Adrenal gland (tissue), 12 donors: Measurements from ENCODE around the gene PDGFD. TPM values are rescaled to one million over a fixed set of nuclear protein-coding genes. Genes with fewer than 3 reads are reported as not detected.

Experiments used
- DNase-seq, 7 donors: peaks; one replicate each; pipeline ENCODE4 v3.0.0-alpha.2; 2019 to 2020
- H3K27ac ChIP-seq, 5 donors: fragments of 200-600 bp; sonication (generic) in 4 of 5; 1 replicate in 3 of 5; 2 replicates in 2 of 5; pipeline versions ENCODE4 v1.5.1 to v1.8.0; 2016 to 2020; ENCODE audit warnings: mild to moderate bottlenecking in 1 of 5
- H3K27me3 ChIP-seq: fragments of 200-600 bp; 2 replicates; pipeline ENCODE4 v1.8.0; 2021
- H3K36me3 ChIP-seq, 2 donors: fragments of 200-600 bp; replicated peaks in 1 of 2; 1 replicate in 1 of 2; 2 replicates in 1 of 2; pipeline versions ENCODE4 v1.5.1 to v1.8.0; 2018 to 2022
- H3K4me1 ChIP-seq, 2 donors: fragments of 200-600 bp; replicated peaks in 1 of 2; 1 replicate in 1 of 2; 2 replicates in 1 of 2; pipeline versions ENCODE4 v1.5.1 to v1.8.0; 2018 to 2021
- H3K4me3 ChIP-seq, 4 donors: fragments of 200-600 bp; sonication (generic) in 3 of 4; one replicate each; pipeline ENCODE4 v1.5.1; 2016 to 2018
- H3K9me3 ChIP-seq, 3 donors: fragments of 200-600 bp; sonication (generic) in 1 of 3; replicated peaks in 1 of 3; 1 replicate in 2 of 3; 2 replicates in 1 of 3; pipeline versions ENCODE4 v1.5.1 to v1.8.0; 2016 to 2021
- CTCF ChIP-seq, 6 experiments: fragments of 450-650 bp in 4 of 6; fragments of 200-600 bp in 2 of 6; sonication (generic) in 1 of 6; IDR thresholded peaks; 1 replicate in 5 of 6; 2 replicates in 1 of 6; pipeline versions ENCODE4 v1.5.1 to v1.8.0; 2016 to 2021; ENCODE audit warnings: antibody characterized with exemption in 6 of 6, mild to moderate bottlenecking in 2 of 6, moderate library complexity in 1 of 6
- POLR2A ChIP-seq, 2 donors: fragments of 450-650 bp; IDR thresholded peaks; one replicate each; pipeline ENCODE4 v1.6.1; 2017; ENCODE audit warnings: antibody characterized with exemption in 2 of 2, mild to moderate bottlenecking in 2 of 2, moderate library complexity in 1 of 2
- WGBS, 4 donors: extraction: QIAGEN DNeasy Blood & Tissue Kit in 2 of 4; methylation state at CpG; one replicate each; pipeline versions ENCODE4 v1.1.5 to v1.1.7; 2013 to 2017; 5-methylcytosine and 5-hydroxymethylcytosine counted together
- intact Hi-C, 2 donors: fragments of 100-400 bp; cut with DNase I; formaldehyde crosslinking; loops; one replicate each; pipeline versions ENCODE4 v1.14.1 to v1.15.0; 2022 to 2023
- polyA plus RNA-seq, 3 donors: library from polyadenylated mRNA; stranded (reverse); fragments of 200-250 nt in 2 of 3; fragments of 350-450 nt in 1 of 3; fragmentation: Illumina TruSeq in 1 of 3; extraction: RNeasy Lipid Tissue Mini Kit (QIAGEN cat#74804) in 1 of 3; gene quantifications; one replicate each; pipeline ENCODE4 v1.2.3, GENCODE V29; 2013 to 2014
- total RNA-seq, 9 donors: library from RNA; depleted of rRNA in 4 of 9; stranded (reverse); fragments of >200 nt in 4 of 9; fragments of 120-200 nt in 1 of 9; fragmentation: NEBNext Ultra II Directional in 1 of 9; extraction: Animal tissue kit (Norgen Biotek cat#: 25700) in 1 of 9; gene quantifications; one replicate each; pipeline versions ENCODE4 v1.1.0 to v1.2.4, GENCODE V29; 2013 to 2023
- donor health status: healthy with polysubstance abuse.
- donor health status: Bipolar disorder and iron deficiency.
- donor health status: DM: yes; HTN: yes; CAD: no.
- donor health status: DM: no; HTN: no; CAD: no.
- donor health status: DM: no; HTN: no; CAD: no.
- donor health status: DM: yes; HTN: yes; CAD: no.

PDGFD gene
- total and polyA plus RNA-seq, 12 donors, result 42.7 to 297 (median 199) TPM

GRCh38 chr11:103985041-103985440 lies 178.9 kb downstream of the PDGFD start:
- Histone ChIP-seq H3K4me3 (no peak overlapping the region), H3K36me3 (no peaks in the 10 kb centered on the region), H3K4me1 (peaks cover 0 to 5% of the 10 kb centered on the region in 2 donors), H3K9me3 (no peaks in the 10 kb centered on the region), H3K27me3 (no peaks in the 10 kb centered on the region), H3K27ac (no peak overlapping the region)
- no peak for DNase-seq
- TF ChIP-seq POLR2A (IDR thresholded peaks at IDR 0.05) (no peak), CTCF (IDR thresholded peaks at IDR 0.05) (no peak)
- intact Hi-C loops, result no loop called here
- WGBS, 4 donors, result 89 to 98% (median 97%) methylated on average over 1 of the region's 1 CpG

- WGBS, 4 donors, result 41 to 68% (median 53%) methylated on average over 1 of the region's 1 CpG
- peaks cover 0 to 8% of the 10 kb centered on the region in 2 donors for H3K4me1 ChIP-seq
- H3K27ac ChIP-seq, result no peak overlapping the region
- no peaks in the 10 kb centered on the region for H3K9me3 ChIP-seq
- H3K36me3 ChIP-seq, result no peaks in the 10 kb centered on the region
- TF ChIP-seq POLR2A (IDR thresholded peaks at IDR 0.05) (no peak), CTCF (IDR thresholded peaks at IDR 0.05) (no peak)
- no peak for DNase-seq
- H3K4me3 ChIP-seq, result no peak overlapping the region
- no peaks in the 10 kb centered on the region for H3K27me3 ChIP-seq
- intact Hi-C loops, result no loop called here
Measured at GRCh38 chr11:103980108-103980507, 183.8 kb downstream of the PDGFD start.

- Histone ChIP-seq H3K9me3 (no peaks in the 10 kb centered on the region), H3K36me3 (no peaks in the 10 kb centered on the region), H3K27me3 (no peaks in the 10 kb centered on the region), H3K27ac (no peak overlapping the region), H3K4me1 (peaks cover 0 to 8% of the 10 kb centered on the region in 2 donors), H3K4me3 (no peak overlapping the region)
- intact Hi-C loops, result no loop called here
- 67 to 80% (median 72%) methylated on average over 5 of the region's 5 CpGs for WGBS, 4 donors
- TF ChIP-seq POLR2A (IDR thresholded peaks at IDR 0.05), result no peak
- DNase-seq, result no peak
Measured at GRCh38 chr11:103978616-103979595, 185.0 kb downstream of the PDGFD start.

- Histone ChIP-seq H3K27me3 (no peaks in the 10 kb centered on the region), H3K27ac (no peak overlapping the region), H3K4me1 (no peaks in the 10 kb centered on the region), H3K9me3 (no peaks in the 10 kb centered on the region), H3K4me3 (no peak overlapping the region), H3K36me3 (no peaks in the 10 kb centered on the region)
- WGBS, 4 donors, result 92 to 99% (median 96%) methylated on average over 4 of the region's 4 CpGs
- intact Hi-C loops, result no loop called here
- TF ChIP-seq POLR2A (IDR thresholded peaks at IDR 0.05), result no peak
- no peak for TF ChIP-seq CTCF (IDR thresholded peaks at IDR 0.05)
- DNase-seq, result no peak
Measured at GRCh38 chr11:103972013-103972412, 191.9 kb downstream of the PDGFD start.
